HepG2 (cell line): Measurements from ENCODE around the gene PLCB1. TPM values are rescaled to one million over a fixed set of nuclear protein-coding genes. Genes with fewer than 3 reads are reported as not detected.
A peak's percentile ranks its signal among the peaks of the same experiment; 100 is the strongest.

Source experiments
- ATM ChIP-seq: fragments of 450-650 bp; IDR thresholded peaks from 2 replicates; pipeline ENCODE4 v1.7.1; 2017; ENCODE audit warnings: mild to moderate bottlenecking, borderline replicate concordance
- ATRX ChIP-seq: sonication (generic); formaldehyde crosslinking; IDR thresholded peaks from 2 replicates; pipeline ENCODE4 v1.4.0; 2020; ENCODE audit warnings: missing genetic modification reagents, borderline replicate concordance
- FOXM1 ChIP-seq: sonication (generic); formaldehyde crosslinking; IDR thresholded peaks from 2 replicates; pipeline ENCODE4 v1.5.0; 2020; ENCODE audit warnings: missing genetic modification reagents
- KDM5B ChIP-seq: sonication (generic); formaldehyde crosslinking; IDR thresholded peaks from 2 replicates; pipeline ENCODE4 v1.4.0; 2020; ENCODE audit warnings: missing genetic modification reagents, mild to moderate bottlenecking, borderline replicate concordance
- LCORL ChIP-seq, 2 experiments: fragments of 450-650 bp in 1 of 2; sonication (generic) in 1 of 2; formaldehyde crosslinking in 1 of 2; IDR thresholded peaks; 2 replicates each; pipeline versions ENCODE4 v1.5.0 to v1.6.1; 2017 to 2020; ENCODE audit warnings: antibody characterized with exemption in 1 of 2, missing genetic modification reagents in 1 of 2
- MAF1 ChIP-seq: sonication (generic); formaldehyde crosslinking; IDR thresholded peaks from 2 replicates; pipeline ENCODE4 v1.5.0; 2020; ENCODE audit warnings: missing genetic modification reagents, borderline replicate concordance
- MZF1 ChIP-seq: sonication (generic); formaldehyde crosslinking; IDR thresholded peaks from 2 replicates; pipeline ENCODE4 v1.8.1; 2023; ENCODE audit warnings: mild to moderate bottlenecking, missing genetic modification reagents, borderline replicate concordance
- NCOA5 ChIP-seq: sonication (generic); formaldehyde crosslinking; IDR thresholded peaks from 2 replicates; pipeline ENCODE4 v1.4.0; 2020; ENCODE audit warnings: missing genetic modification reagents
- PAF1 ChIP-seq: IDR thresholded peaks from 2 replicates; pipeline ENCODE4 v1.6.1; 2016; ENCODE audit warnings: missing genetic modification reagents, missing compliant biosample characterization
- PAWR ChIP-seq: sonication (generic); formaldehyde crosslinking; IDR thresholded peaks from 2 replicates; pipeline ENCODE4 v1.4.0; 2020; ENCODE audit warnings: missing genetic modification reagents, mild to moderate bottlenecking, borderline replicate concordance
- PCBP2 ChIP-seq: fragments of 200-400 bp; formaldehyde crosslinking; optimal IDR thresholded peaks from 2 replicates; pipeline ENCODE3; 2018; ENCODE audit warnings: low read length, low read depth; ENCODE audit not compliant: poor library complexity, severe bottlenecking
- RCOR2 ChIP-seq: IDR thresholded peaks from 2 replicates; pipeline ENCODE4 v1.6.1; 2016; ENCODE audit warnings: missing biosample characterization, missing genetic modification reagents
- TBL1XR1 ChIP-seq: fragments of 150-350 bp; IDR thresholded peaks from 2 replicates; pipeline ENCODE4 v1.6.1; 2014; ENCODE audit warnings: borderline replicate concordance, low read length; ENCODE audit not compliant: partially characterized antibody
- ZNF207 ChIP-seq: fragments of 450-650 bp; IDR thresholded peaks from 2 replicates; pipeline ENCODE4 v1.6.1; 2016; ENCODE audit warnings: antibody characterized with exemption, borderline replicate concordance
- polyA plus RNA-seq, 8 experiments: library from polyadenylated mRNA; depleted of rRNA in 3 of 8; stranded (reverse) in 7 of 8; unstranded in 1 of 8; fragments of >200 nt; fragmentation: Illumina TruSeq in 4 of 8; extraction: Trizol in 4 of 8; gene quantifications; 2 replicates each; pipeline versions ENCODE4 v1.2.1 to v1.2.3, GENCODE V29; 2011 to 2016; ENCODE audit warnings: low read depth in 4 of 8, missing spikeins in 1 of 8, mixed read lengths in 1 of 8; ENCODE audit not compliant: insufficient read depth in 1 of 8
- total RNA-seq, 5 experiments: library from RNA; depleted of rRNA; stranded (reverse); fragments of >200 nt; fragmentation: Illumina TruSeq; extraction: Trizol; gene quantifications; 2 replicates each; pipeline ENCODE4 v1.2.3, GENCODE V29; 2016; ENCODE audit warnings: low read depth in 1 of 5
- TF ChIP-seq, protein P1 (sequence below): sonication (generic); formaldehyde crosslinking; IDR thresholded peaks from 2 replicates; pipeline ENCODE4 v1.4.0; 2020; ENCODE audit warnings: mild to moderate bottlenecking, missing genetic modification reagents
- TF ChIP-seq, protein P2 (sequence below): sonication (generic); formaldehyde crosslinking; IDR thresholded peaks from 2 replicates; pipeline ENCODE4 v1.9.0; 2021; ENCODE audit warnings: missing genetic modification reagents, borderline replicate concordance
- TF ChIP-seq, protein P3 (sequence below): sonication (generic); formaldehyde crosslinking; IDR thresholded peaks from 2 replicates; pipeline ENCODE4 v1.9.0; 2021; ENCODE audit warnings: missing genetic modification reagents, borderline replicate concordance
- TF ChIP-seq, protein P4 (sequence below): sonication (generic); formaldehyde crosslinking; IDR thresholded peaks from 2 replicates; pipeline ENCODE4 v1.9.0; 2021; ENCODE audit warnings: missing genetic modification reagents, mild to moderate bottlenecking, borderline replicate concordance

Gene PLCB1
- total and polyA plus RNA-seq, 2 of the 13 experiments (the other 11 are each of a cell fraction or from before 2014, with no cell fraction given) = 42.4 to 55.9 TPM

DNA sequence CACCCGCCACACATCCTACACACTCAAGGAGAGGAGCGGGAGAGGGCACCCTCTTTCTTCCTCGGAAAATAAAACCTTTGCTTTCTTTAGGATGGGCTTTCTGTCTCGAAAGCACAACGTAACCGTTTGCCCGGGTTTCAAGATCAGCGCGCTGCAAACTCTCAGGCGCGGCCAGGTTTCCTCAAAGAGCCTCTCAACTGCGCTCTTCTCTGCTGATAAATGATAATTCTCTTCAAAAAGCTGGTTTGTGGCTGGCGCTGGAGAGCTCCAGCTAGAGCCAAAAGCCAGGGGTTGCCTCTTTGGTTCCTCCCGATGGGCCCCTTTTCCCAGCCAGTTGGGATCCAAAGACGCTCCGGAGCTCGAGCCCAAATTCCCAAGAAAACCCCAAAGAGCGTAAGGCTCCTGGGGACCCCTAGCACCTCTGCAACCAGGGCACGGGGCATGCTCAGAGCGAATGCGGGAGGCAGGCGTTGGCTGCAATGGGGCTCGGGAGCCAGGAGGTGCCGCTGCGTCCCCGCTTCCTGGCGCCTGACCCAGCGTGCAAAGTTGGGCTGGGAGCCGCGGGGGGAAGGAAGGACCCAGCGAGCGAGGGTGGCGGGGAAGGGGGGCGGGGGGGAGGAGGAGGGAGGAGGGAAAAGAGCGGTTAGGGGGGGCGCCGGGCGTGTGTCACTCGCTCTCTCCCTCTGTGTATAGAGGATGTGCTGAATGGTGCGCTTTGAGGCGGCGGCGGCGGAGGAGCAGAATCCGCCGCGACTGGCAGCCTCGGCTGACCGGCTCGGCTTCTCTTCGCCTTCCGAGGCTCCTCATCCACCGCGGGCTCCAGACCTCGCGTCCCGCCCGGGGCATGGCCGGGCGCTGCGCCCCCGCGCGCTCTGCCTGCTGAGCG is at the start of gene PLCB1 (continued):
- TF ChIP-seq, protein P1, sequence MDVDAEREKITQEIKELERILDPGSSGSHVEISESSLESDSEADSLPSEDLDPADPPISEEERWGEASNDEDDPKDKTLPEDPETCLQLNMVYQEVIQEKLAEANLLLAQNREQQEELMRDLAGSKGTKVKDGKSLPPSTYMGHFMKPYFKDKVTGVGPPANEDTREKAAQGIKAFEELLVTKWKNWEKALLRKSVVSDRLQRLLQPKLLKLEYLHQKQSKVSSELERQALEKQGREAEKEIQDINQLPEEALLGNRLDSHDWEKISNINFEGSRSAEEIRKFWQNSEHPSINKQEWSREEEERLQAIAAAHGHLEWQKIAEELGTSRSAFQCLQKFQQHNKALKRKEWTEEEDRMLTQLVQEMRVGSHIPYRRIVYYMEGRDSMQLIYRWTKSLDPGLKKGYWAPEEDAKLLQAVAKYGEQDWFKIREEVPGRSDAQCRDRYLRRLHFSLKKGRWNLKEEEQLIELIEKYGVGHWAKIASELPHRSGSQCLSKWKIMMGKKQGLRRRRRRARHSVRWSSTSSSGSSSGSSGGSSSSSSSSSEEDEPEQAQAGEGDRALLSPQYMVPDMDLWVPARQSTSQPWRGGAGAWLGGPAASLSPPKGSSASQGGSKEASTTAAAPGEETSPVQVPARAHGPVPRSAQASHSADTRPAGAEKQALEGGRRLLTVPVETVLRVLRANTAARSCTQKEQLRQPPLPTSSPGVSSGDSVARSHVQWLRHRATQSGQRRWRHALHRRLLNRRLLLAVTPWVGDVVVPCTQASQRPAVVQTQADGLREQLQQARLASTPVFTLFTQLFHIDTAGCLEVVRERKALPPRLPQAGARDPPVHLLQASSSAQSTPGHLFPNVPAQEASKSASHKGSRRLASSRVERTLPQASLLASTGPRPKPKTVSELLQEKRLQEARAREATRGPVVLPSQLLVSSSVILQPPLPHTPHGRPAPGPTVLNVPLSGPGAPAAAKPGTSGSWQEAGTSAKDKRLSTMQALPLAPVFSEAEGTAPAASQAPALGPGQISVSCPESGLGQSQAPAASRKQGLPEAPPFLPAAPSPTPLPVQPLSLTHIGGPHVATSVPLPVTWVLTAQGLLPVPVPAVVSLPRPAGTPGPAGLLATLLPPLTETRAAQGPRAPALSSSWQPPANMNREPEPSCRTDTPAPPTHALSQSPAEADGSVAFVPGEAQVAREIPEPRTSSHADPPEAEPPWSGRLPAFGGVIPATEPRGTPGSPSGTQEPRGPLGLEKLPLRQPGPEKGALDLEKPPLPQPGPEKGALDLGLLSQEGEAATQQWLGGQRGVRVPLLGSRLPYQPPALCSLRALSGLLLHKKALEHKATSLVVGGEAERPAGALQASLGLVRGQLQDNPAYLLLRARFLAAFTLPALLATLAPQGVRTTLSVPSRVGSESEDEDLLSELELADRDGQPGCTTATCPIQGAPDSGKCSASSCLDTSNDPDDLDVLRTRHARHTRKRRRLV = no peak
- TF ChIP-seq ATRX = no peak
- TF ChIP-seq, protein P2, sequence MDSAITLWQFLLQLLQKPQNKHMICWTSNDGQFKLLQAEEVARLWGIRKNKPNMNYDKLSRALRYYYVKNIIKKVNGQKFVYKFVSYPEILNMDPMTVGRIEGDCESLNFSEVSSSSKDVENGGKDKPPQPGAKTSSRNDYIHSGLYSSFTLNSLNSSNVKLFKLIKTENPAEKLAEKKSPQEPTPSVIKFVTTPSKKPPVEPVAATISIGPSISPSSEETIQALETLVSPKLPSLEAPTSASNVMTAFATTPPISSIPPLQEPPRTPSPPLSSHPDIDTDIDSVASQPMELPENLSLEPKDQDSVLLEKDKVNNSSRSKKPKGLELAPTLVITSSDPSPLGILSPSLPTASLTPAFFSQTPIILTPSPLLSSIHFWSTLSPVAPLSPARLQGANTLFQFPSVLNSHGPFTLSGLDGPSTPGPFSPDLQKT (CRISPR knock-in tag) = no peak
- TF ChIP-seq TBL1XR1 = peak; percentile 31
- no peak for TF ChIP-seq FOXM1
- TF ChIP-seq PAWR = no peak
- TF ChIP-seq ATM = no peak
- TF ChIP-seq KDM5B = peak; percentile 49; the same call in 1 of the 2 replicates
- TF ChIP-seq NCOA5 (CRISPR knock-in tag) = no peak
- no peak for TF ChIP-seq PCBP2
- no peak for TF ChIP-seq LCORL (IDR thresholded peaks at IDR 0.05)
- TF ChIP-seq LCORL (CRISPR knock-in tag; IDR thresholded peaks at IDR 0.05) = peak; percentile 93
- peak; percentile 67; the same call in 1 of the 2 replicates for TF ChIP-seq RCOR2 (CRISPR knock-in tag)
- TF ChIP-seq PAF1 (CRISPR knock-in tag) = no peak
- TF ChIP-seq, protein P3, sequence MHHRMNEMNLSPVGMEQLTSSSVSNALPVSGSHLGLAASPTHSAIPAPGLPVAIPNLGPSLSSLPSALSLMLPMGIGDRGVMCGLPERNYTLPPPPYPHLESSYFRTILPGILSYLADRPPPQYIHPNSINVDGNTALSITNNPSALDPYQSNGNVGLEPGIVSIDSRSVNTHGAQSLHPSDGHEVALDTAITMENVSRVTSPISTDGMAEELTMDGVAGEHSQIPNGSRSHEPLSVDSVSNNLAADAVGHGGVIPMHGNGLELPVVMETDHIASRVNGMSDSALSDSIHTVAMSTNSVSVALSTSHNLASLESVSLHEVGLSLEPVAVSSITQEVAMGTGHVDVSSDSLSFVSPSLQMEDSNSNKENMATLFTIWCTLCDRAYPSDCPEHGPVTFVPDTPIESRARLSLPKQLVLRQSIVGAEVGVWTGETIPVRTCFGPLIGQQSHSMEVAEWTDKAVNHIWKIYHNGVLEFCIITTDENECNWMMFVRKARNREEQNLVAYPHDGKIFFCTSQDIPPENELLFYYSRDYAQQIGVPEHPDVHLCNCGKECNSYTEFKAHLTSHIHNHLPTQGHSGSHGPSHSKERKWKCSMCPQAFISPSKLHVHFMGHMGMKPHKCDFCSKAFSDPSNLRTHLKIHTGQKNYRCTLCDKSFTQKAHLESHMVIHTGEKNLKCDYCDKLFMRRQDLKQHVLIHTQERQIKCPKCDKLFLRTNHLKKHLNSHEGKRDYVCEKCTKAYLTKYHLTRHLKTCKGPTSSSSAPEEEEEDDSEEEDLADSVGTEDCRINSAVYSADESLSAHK = no peak
- TF ChIP-seq MAF1 (CRISPR knock-in tag) = 0 out of 2 replicates have a peak, but pooled peaks have one; percentile 37
- TF ChIP-seq MZF1 (CRISPR knock-in tag) = no peak
- TF ChIP-seq, protein P4, sequence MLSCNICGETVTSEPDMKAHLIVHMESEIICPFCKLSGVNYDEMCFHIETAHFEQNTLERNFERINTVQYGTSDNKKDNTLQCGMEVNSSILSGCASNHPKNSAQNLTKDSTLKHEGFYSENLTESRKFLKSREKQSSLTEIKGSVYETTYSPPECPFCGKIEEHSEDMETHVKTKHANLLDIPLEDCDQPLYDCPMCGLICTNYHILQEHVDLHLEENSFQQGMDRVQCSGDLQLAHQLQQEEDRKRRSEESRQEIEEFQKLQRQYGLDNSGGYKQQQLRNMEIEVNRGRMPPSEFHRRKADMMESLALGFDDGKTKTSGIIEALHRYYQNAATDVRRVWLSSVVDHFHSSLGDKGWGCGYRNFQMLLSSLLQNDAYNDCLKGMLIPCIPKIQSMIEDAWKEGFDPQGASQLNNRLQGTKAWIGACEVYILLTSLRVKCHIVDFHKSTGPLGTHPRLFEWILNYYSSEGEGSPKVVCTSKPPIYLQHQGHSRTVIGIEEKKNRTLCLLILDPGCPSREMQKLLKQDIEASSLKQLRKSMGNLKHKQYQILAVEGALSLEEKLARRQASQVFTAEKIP (CRISPR knock-in tag) = no peak
- no peak for TF ChIP-seq ZNF207
